Stimulated activated naive B cell treated with anti-CD40 and anti-IgM and Interleukin-4, amounts not matched to agents 10 μg/mL and 1 μg/mL and 100 μg/mL, for 72 hours (primary cell): ENCODE measurements around the gene ATOSB.

ENCODE experiments used
- ATAC-seq, 2 donors: fragments of 150-1000 bp; cut with Tn5 transposase; replicated peaks; 2 replicates each; pipeline ENCODE4 v1.10.0; 2021; ENCODE audit warnings: moderate library complexity in 1 of 2
- DNase-seq: peaks from one replicate; pipeline ENCODE4 v3.0.0; 2021
- H3K27ac Mint-ChIP-seq: one replicate; pipeline ENCODE4 v1.8.0; 2022; ENCODE audit warnings: mild to moderate bottlenecking, mixed read lengths
- H3K27me3 Mint-ChIP-seq, 2 donors: one replicate each; pipeline ENCODE4 v1.8.0; 2022; ENCODE audit warnings: mixed read lengths in 2 of 2
- H3K36me3 Mint-ChIP-seq, 2 donors: one replicate each; pipeline ENCODE4 v1.8.0; 2022; ENCODE audit warnings: mixed read lengths in 2 of 2, mild to moderate bottlenecking in 1 of 2
- H3K4me1 Mint-ChIP-seq, 2 donors: one replicate each; pipeline ENCODE4 v1.8.0; 2022; ENCODE audit warnings: mixed read lengths in 2 of 2, mild to moderate bottlenecking in 1 of 2
- H3K4me3 Mint-ChIP-seq, 2 donors: one replicate each; pipeline ENCODE4 v1.8.0; 2022; ENCODE audit warnings: mild to moderate bottlenecking in 2 of 2, mixed read lengths in 2 of 2, moderate library complexity in 1 of 2
- H3K9me3 Mint-ChIP-seq, 2 donors: one replicate each; pipeline ENCODE4 v1.8.0; 2022; ENCODE audit warnings: mixed read lengths in 2 of 2, mild to moderate bottlenecking in 1 of 2

Gene ATOSB

DNA sequence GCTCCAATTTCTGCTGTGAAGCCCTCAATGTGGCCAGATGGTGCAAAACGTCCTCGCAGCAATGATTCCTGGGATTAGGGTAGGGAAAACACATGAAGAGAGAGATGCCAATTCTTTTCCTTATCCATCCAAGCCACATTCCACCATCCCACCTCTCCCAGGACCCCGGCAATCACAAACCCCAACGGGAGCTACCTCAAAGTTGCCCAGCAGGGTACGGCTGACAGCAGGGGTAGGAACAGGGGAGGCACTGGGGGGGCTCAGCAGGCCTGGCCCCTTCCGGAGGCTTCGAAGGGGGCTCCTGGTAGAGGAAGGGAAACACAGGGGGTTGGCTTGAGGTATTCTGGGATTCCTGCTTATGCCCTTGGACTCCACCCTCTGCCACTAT lies 9.3 kb downstream of the ATOSB start:
- no peaks in the 10 kb centered on the region for H3K27me3 Mint-ChIP-seq
- no peaks in the 10 kb centered on the region for H3K9me3 Mint-ChIP-seq
- no peak overlapping the region for H3K27ac Mint-ChIP-seq
- ATAC-seq: no peak
- peaks cover 24 to 40% of the 10 kb centered on the region in 2 donors for H3K36me3 Mint-ChIP-seq
- no peak overlapping the region for H3K4me3 Mint-ChIP-seq
- peaks cover 29 to 53% of the 10 kb centered on the region in 2 donors for H3K4me1 Mint-ChIP-seq
- no peak for DNase-seq

- H3K36me3 Mint-ChIP-seq: peaks cover 30 to 46% of the 10 kb centered on the region in 2 donors
- H3K9me3 Mint-ChIP-seq: no peaks in the 10 kb centered on the region
- H3K4me3 Mint-ChIP-seq: no peak overlapping the region
- H3K27ac Mint-ChIP-seq: no peak overlapping the region
- no peaks in the 10 kb centered on the region for H3K27me3 Mint-ChIP-seq
- ATAC-seq (no peak), DNase-seq (no peak)
- peaks cover 31 to 53% of the 10 kb centered on the region in 2 donors for H3K4me1 Mint-ChIP-seq
Measured at GRCh38 chr9:35105571-35106342, 9.9 kb downstream of the ATOSB start.

- no peaks in the 10 kb centered on the region for H3K27me3 Mint-ChIP-seq
- no peak overlapping the region for H3K4me3 Mint-ChIP-seq
- H3K36me3 Mint-ChIP-seq: peaks cover 35 to 52% of the 10 kb centered on the region in 2 donors
- ATAC-seq (no peak), DNase-seq (no peak)
- peaks cover 31 to 53% of the 10 kb centered on the region in 2 donors for H3K4me1 Mint-ChIP-seq
- H3K9me3 Mint-ChIP-seq: no peaks in the 10 kb centered on the region
- H3K27ac Mint-ChIP-seq: no peak overlapping the region
Measured at GRCh38 chr9:35105126-35105525, 10.5 kb downstream of the ATOSB start.

DNA sequence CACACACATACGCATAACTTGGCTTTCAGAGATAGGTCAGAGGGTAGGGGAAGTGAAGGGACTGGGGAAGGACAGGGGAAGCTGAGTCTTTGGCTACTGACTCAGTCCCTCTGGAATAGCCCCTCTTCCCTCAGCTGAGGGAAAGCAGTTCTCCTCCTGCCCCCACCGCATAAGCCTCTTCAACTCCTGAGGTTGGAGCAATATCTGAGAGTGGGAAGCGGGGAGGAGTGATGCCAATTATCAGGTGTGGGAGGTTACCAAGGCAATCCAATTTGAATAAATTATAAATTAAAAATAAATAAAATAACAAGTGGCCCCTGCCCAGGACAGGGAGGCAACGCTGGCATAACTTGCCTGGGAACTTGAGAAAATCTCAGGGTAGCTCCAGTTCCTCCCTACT lies 11.1 kb downstream of the ATOSB start:
- ATAC-seq: no peak
- DNase-seq: no peak
- no peaks in the 10 kb centered on the region for H3K27me3 Mint-ChIP-seq
- peak overlapping the region; percentile 31 for H3K27ac Mint-ChIP-seq
- H3K4me3 Mint-ChIP-seq: no peak overlapping the region
- H3K36me3 Mint-ChIP-seq: peaks cover 38 to 58% of the 10 kb centered on the region in 2 donors
- H3K4me1 Mint-ChIP-seq: peaks cover 34 to 53% of the 10 kb centered on the region in 2 donors
- H3K9me3 Mint-ChIP-seq: no peaks in the 10 kb centered on the region

GRCh38 chr9:35103660-35104191 lies 11.9 kb downstream of the ATOSB start:
- peak in 1 of 2 donors; percentile 6 for ATAC-seq
- peaks cover 38 to 66% of the 10 kb centered on the region in 2 donors for H3K36me3 Mint-ChIP-seq

GRCh38 chr9:35102769-35103659 lies 12.6 kb downstream of the ATOSB start, which contains the start of gene STOML2:
Gene STOML2 (minus strand): TSS chr9:35103131. CDS start chr9:35103094, 37 bp downstream.
- Mint-ChIP-seq H3K36me3 (peaks cover 38 to 64% of the 10 kb centered on the region in 2 donors), H3K4me1 (peaks cover 37 to 47% of the 10 kb centered on the region in 2 donors), H3K9me3 (no peaks in the 10 kb centered on the region), H3K4me3 (peak within 1 kb of the TSS; percentile 94 to 99), H3K27ac (peak within 1 kb of the TSS; percentile 99), H3K27me3 (no peaks in the 10 kb centered on the region)
- peak; percentile 91 for DNase-seq
- peak; percentile 98 to 100 for ATAC-seq

More at GRCh38 chr9:35103660-35104191, 11.9 kb downstream of the ATOSB start:
- Mint-ChIP-seq H3K4me1 (peaks cover 37 to 47% of the 10 kb centered on the region in 2 donors), H3K27me3 (no peaks in the 10 kb centered on the region), H3K9me3 (no peaks in the 10 kb centered on the region), H3K4me3 (peak overlapping the region; percentile 94 to 99), H3K27ac (peak overlapping the region; percentile 99)
- DNase-seq: no peak

DNA sequence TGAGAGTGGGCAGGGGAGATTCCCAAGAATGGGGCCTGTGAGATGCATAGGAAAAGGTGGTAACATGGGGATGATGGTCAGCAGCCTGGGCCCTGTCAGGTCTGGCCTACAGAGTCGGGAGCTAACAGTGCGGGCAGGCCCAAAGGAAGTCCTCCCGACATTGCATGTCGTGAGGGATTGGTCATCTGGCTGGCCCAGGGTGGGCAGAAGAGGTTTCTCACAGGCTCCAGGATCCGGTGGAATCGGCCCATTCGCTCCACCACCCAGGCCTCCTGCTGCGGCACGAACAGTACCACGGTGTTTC lies 13.2 kb downstream of the ATOSB start:
- ATAC-seq: peak in 1 of 2 donors; percentile 2
- peaks cover 41 to 53% of the 10 kb centered on the region in 2 donors for H3K4me1 Mint-ChIP-seq
- peaks cover 39 to 68% of the 10 kb centered on the region in 2 donors for H3K36me3 Mint-ChIP-seq
- H3K4me3 Mint-ChIP-seq: peak overlapping the region; percentile 94 to 99
- H3K27me3 Mint-ChIP-seq: no peaks in the 10 kb centered on the region
- no peaks in the 10 kb centered on the region for H3K9me3 Mint-ChIP-seq
- peak overlapping the region; percentile 99 for H3K27ac Mint-ChIP-seq
- no peak for DNase-seq

- ATAC-seq: no peak
- peak overlapping the region; percentile 16 for H3K27ac Mint-ChIP-seq
- H3K9me3 Mint-ChIP-seq: no peaks in the 10 kb centered on the region
- H3K4me1 Mint-ChIP-seq: peaks cover 50 to 65% of the 10 kb centered on the region in 2 donors
- H3K27me3 Mint-ChIP-seq: no peaks in the 10 kb centered on the region
- peaks cover 40 to 64% of the 10 kb centered on the region in 2 donors for H3K36me3 Mint-ChIP-seq
- DNase-seq: no peak
- no peak overlapping the region for H3K4me3 Mint-ChIP-seq
Measured at GRCh38 chr9:35097573-35097972, 18.1 kb downstream of the ATOSB start.

- no peaks in the 10 kb centered on the region for H3K27me3 Mint-ChIP-seq
- H3K27ac Mint-ChIP-seq: peak within 1 kb of the TSS; percentile 99
- ATAC-seq (peak; percentile 94), DNase-seq (peak; percentile 88)
- H3K4me1 Mint-ChIP-seq: peaks cover 40 to 58% of the 10 kb centered on the region in 2 donors
- H3K4me3 Mint-ChIP-seq: peak within 1 kb of the TSS; percentile 88 to 94
- H3K9me3 Mint-ChIP-seq: no peaks in the 10 kb centered on the region
- peaks cover 44 to 67% of the 10 kb centered on the region in 2 donors for H3K36me3 Mint-ChIP-seq
Measured at GRCh38 chr9:35096035-35096849, 19.4 kb downstream of the ATOSB start, which contains the start of gene PIGO. Gene PIGO (minus strand): TSS chr9:35096591. CDS start chr9:35095565, 1,026 bp downstream.

DNA sequence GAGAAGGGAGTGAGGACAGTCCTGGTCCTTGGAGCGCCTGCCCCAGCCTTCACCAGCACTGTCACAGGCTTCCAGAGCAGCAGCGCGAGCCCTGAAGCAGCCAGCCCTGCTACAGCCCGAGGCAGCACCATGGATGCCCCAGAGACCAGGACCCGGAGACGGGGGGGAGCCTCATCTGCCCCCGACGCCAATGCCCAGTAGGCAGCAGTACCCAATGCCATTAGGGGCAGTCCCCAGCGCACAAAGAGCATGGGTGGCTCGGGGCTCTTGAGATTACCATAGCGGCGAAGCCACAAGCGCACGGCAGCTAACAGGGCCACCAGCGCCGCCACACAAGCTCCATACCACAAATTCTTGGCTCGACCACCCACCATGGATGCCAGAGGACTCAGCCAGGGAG lies 24.1 kb downstream of the ATOSB start:
- H3K36me3 Mint-ChIP-seq: peaks cover 42 to 64% of the 10 kb centered on the region in 2 donors
- DNase-seq: no peak

GRCh38 chr9:35089434-35089833 lies 26.2 kb downstream of the ATOSB start:
- Mint-ChIP-seq H3K36me3 (peaks cover 37 to 65% of the 10 kb centered on the region in 2 donors), H3K27ac (no peak overlapping the region), H3K27me3 (no peaks in the 10 kb centered on the region), H3K4me3 (no peak overlapping the region), H3K4me1 (peaks cover 8 to 13% of the 10 kb centered on the region in 2 donors), H3K9me3 (no peaks in the 10 kb centered on the region)
- ATAC-seq (no peak), DNase-seq (no peak)

More for the DNA sequence above, 24.1 kb downstream of the ATOSB start:
- Mint-ChIP-seq H3K9me3 (no peaks in the 10 kb centered on the region), H3K27ac (no peak overlapping the region), H3K27me3 (no peaks in the 10 kb centered on the region), H3K4me3 (no peak overlapping the region), H3K4me1 (peaks cover 18 to 32% of the 10 kb centered on the region in 2 donors)
- ATAC-seq: no peak

DNA sequence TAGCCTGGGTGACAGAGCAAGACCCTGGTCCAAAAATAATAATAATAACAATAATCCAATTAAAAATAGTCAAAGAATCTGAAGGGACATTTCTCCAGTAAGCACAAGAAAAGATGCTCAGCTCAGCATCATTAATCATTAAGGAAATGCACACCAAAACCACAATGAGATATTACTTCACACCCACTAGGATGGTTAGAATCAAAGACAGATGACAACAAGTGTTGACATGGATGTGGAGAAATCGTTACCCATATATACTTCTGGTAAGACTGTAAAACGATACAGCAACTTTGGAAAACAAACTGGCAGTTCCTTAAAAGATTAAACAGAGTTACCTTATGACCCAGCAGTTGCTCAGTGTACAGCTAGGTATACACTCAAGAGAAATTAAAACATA lies 30.6 kb downstream of the ATOSB start:
- no peak for DNase-seq
- ATAC-seq: no peak
- H3K4me3 Mint-ChIP-seq: no peak overlapping the region
- no peaks in the 10 kb centered on the region for H3K27me3 Mint-ChIP-seq
- H3K4me1 Mint-ChIP-seq: peaks cover 1 to 3% of the 10 kb centered on the region in 2 donors
- no peak overlapping the region for H3K27ac Mint-ChIP-seq
- H3K36me3 Mint-ChIP-seq: peaks cover 8 to 30% of the 10 kb centered on the region in 2 donors
- H3K9me3 Mint-ChIP-seq: no peaks in the 10 kb centered on the region
